ENCODE measurements around the gene CYSTM1.

DNA sequence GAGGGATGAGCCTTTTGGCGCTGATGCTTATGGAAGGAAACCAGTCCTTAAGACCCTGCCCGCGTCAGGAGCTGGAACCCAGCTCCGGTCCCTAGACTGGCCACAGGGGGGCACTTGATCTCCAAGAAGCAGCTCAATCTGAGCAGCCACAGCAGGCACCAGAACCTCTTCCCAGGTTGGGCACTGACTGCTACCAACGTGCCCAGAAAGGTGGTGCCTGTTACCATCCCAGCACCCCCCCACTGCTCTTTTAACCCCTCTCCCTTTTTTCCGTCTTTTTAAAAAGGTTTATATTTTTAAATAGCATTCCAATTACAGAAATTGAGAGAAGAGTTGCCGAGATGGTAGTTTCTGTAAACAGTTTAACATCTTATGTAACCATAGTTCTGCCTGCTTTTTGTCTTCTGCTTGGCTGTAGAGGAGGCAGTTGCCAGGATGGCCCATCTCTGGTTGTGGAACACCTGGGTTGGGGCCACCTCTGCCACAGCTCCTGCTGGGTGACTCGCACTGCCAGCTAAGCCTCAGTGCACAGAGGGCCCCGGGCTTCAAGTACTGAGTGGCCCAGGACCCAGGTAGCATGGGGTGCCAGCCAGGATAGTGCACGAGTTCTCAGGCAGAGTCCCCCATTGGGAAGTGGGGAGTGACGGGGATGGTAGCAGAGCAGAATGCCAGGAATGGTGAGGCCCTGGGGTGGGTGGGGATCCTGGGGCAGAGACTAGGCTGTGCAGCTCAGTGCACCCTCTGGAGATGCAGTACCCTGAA lies 65.1 kb downstream of the CYSTM1 start:
- no peak for TF ChIP-seq POLR2A (IDR thresholded peaks at IDR 0.05)
- TF ChIP-seq, protein P1, sequence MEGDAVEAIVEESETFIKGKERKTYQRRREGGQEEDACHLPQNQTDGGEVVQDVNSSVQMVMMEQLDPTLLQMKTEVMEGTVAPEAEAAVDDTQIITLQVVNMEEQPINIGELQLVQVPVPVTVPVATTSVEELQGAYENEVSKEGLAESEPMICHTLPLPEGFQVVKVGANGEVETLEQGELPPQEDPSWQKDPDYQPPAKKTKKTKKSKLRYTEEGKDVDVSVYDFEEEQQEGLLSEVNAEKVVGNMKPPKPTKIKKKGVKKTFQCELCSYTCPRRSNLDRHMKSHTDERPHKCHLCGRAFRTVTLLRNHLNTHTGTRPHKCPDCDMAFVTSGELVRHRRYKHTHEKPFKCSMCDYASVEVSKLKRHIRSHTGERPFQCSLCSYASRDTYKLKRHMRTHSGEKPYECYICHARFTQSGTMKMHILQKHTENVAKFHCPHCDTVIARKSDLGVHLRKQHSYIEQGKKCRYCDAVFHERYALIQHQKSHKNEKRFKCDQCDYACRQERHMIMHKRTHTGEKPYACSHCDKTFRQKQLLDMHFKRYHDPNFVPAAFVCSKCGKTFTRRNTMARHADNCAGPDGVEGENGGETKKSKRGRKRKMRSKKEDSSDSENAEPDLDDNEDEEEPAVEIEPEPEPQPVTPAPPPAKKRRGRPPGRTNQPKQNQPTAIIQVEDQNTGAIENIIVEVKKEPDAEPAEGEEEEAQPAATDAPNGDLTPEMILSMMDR (IDR thresholded peaks at IDR 0.05): peak; percentile 13 to 64 (median 57)
